Heart left ventricle (tissue), 16 donors: ENCODE data around the gene HS6ST1. TPM values are rescaled to one million over a fixed set of nuclear protein-coding genes. Genes with fewer than 3 reads are reported as not detected.

Experiments
- ATAC-seq, 4 donors: fragments of 200-7000 bp; cut with Tn5 transposase; one replicate each; pipeline ENCODE4 v1.9.1; 2020 to 2022; ENCODE audit warnings: moderate library complexity in 4 of 4, mild to moderate bottlenecking in 3 of 4, moderate number of reproducible peaks in 1 of 4
- DNase-seq, 5 donors: peaks; one replicate each; pipeline ENCODE4 v3.0.0-alpha.2; 2020
- H3K27ac ChIP-seq, 12 donors: fragments of 200-600 bp; sonication (generic) in 4 of 12; one replicate each; pipeline versions ENCODE4 v1.5.0 to v1.8.0; 2016 to 2022; ENCODE audit warnings: mild to moderate bottlenecking in 2 of 12
- H3K27me3 ChIP-seq, 9 donors: fragments of 200-600 bp; sonication (generic) in 2 of 9; one replicate each; pipeline versions ENCODE4 v1.5.1 to v1.8.0; 2016 to 2022; ENCODE audit warnings: mild to moderate bottlenecking in 3 of 9
- H3K36me3 ChIP-seq, 9 donors: fragments of 200-600 bp; sonication (generic) in 2 of 9; one replicate each; pipeline versions ENCODE4 v1.5.0 to v1.8.0; 2018 to 2022; ENCODE audit warnings: mild to moderate bottlenecking in 2 of 9
- H3K4me1 ChIP-seq, 12 donors: fragments of 200-600 bp; sonication (generic) in 4 of 12; one replicate each; pipeline versions ENCODE4 v1.5.0 to v1.8.0; 2016 to 2022; ENCODE audit warnings: mild to moderate bottlenecking in 3 of 12
- H3K4me3 ChIP-seq, 12 donors: fragments of 200-600 bp; sonication (generic) in 4 of 12; one replicate each; pipeline versions ENCODE4 v1.5.0 to v1.8.0; 2017 to 2022; ENCODE audit warnings: mild to moderate bottlenecking in 9 of 12, moderate library complexity in 4 of 12
- H3K9me3 ChIP-seq, 12 donors: fragments of 200-600 bp; sonication (generic) in 4 of 12; one replicate each; pipeline versions ENCODE4 v1.5.0 to v1.8.0; 2016 to 2022; ENCODE audit warnings: mild to moderate bottlenecking in 1 of 12
- POLR2A ChIP-seq, 2 donors: fragments of 450-650 bp; IDR thresholded peaks; one replicate each; pipeline ENCODE4 v1.6.1; 2017; ENCODE audit warnings: antibody characterized with exemption in 2 of 2, mild to moderate bottlenecking in 2 of 2, moderate library complexity in 2 of 2
- WGBS, 4 donors: extraction: QIAGEN DNeasy Blood & Tissue Kit in 2 of 4; methylation state at CpG; one replicate each; pipeline versions ENCODE4 v1.1.5 to v1.1.7; 2013 to 2018; 5-methylcytosine and 5-hydroxymethylcytosine counted together
- intact Hi-C, 10 donors: fragments of 100-400 bp; cut with DNase I; formaldehyde crosslinking; loops; one replicate each; pipeline versions ENCODE4 v1.11.1 to v1.14.2; 2022
- polyA plus RNA-seq, 2 donors: library from polyadenylated mRNA; stranded (reverse); fragments of 200-250 nt; gene quantifications; one replicate each; pipeline ENCODE4 v1.2.3, GENCODE V29; 2013
- total RNA-seq, 9 donors: library from RNA; depleted of rRNA in 2 of 9; stranded (reverse); fragments of >200 nt in 2 of 9; fragmentation: NEBNext Ultra II Directional in 3 of 9; extraction: Animal tissue kit (Norgen Biotek cat#: 25700) in 3 of 9; gene quantifications; one replicate each; pipeline versions ENCODE4 v1.1.0 to v1.2.4, GENCODE V29; 2016 to 2023
- TF ChIP-seq, protein P1 (sequence below), 12 donors: fragments of 200-600 bp; sonication (generic) in 4 of 12; IDR thresholded peaks; one replicate each; pipeline versions ENCODE4 v1.5.0 to v1.8.0; 2018 to 2022; ENCODE audit warnings: antibody characterized with exemption in 12 of 12, mild to moderate bottlenecking in 5 of 12
- donor health status: ischemic (EF 13 %, LVEDD 7.1; RV severe dilation, severe dysfunction).
- donor health status: healthy with polysubstance abuse.
- donor health status: DM: no; HTN: yes; CAD: no.
- donor health status: DM: no; HTN: no; CAD: no.
- donor health status: ischemic (EF 25% LVEDD 6.9; RV normal size, moderate dysfunction).
- donor health status: ischemic (EF 25% LVEDD 5.7; RV mildly dilated, moderate dysfunction).
- donor health status: healthy.
- donor health status: DM: yes; HTN: yes; CAD: no.
- donor health status: ischemic (EF 35%, LVEDD 5.7; RV mildly dilated, moderate dysfunction).
- donor health status: nonischemic (EF 11% LVEDD 7.7; RV severe dilation, severe dysfunction).
- donor health status: DM: yes; HTN: yes; CAD: no.
- donor health status: PGD.
- donor health status: ischemic (EF 29% LVEDD 5.4; RV normal size, mild dysfunction).
- donor health status: nonischemic (EF 23%, LVEDD 6.1; RV moderate dilation, normal function).

HS6ST1 gene
- total and polyA plus RNA-seq, 11 donors, result 15.6 to 87.3 (median 24.9) TPM

GRCh38 chr2:128310094-128310716 is 8.5 kb downstream of the HS6ST1 start:
- Histone ChIP-seq H3K27ac (peak overlapping the region in 1 of 12 donors; percentile 73), H3K4me1 (peaks cover 11 to 82% (median 45%) of the 10 kb centered on the region in 12 donors)
- peak in 3 of 5 donors; percentile 11 to 53 (median 14) for DNase-seq

DNA sequence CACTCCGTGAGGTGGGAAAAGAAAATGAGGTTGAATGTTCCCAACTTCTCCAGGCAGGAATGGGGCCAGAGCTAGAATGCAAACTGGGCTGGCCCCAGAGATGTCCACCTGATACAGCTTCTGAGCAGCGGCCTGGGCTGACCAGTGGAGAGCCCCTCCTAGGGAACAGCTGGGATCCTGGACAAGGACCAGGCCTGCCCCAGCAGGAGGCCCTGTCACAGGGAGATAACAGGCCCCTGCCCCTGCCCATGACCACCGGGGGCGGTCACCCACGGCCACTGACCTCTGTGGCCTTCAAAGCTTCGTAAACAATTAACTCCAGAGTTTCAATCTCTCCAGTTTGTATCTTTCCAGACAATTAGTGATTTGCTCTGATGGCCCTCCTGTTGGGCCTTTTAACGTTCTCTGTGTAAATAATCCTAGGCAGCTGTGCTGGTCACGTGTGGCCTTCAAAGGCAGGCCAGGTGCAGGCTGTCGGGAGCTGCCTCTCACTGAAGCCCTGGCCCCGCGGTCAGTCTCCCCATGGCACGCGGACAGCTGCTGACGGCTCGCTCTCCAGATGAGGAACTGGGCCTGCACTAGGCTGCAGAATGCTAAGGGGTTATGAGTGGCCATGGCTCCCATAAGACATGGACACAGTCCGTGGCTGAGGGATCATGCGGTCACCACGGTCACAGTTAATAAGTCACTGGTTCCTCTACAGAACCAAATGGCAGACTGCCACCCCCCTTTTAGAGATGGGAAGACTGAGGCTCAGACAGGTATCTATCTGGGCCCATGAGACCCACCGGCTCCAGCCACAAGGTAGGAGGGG is 9.2 kb downstream of the HS6ST1 start:
- H3K27me3 ChIP-seq, result no peaks in the 10 kb centered on the region
- H3K9me3 ChIP-seq, result no peaks in the 10 kb centered on the region
- peak in 2 of 4 donors; percentile 6 to 10 for ATAC-seq
- DNase-seq, result peak; percentile 27 to 75 (median 58)
- TF ChIP-seq, protein P1, sequence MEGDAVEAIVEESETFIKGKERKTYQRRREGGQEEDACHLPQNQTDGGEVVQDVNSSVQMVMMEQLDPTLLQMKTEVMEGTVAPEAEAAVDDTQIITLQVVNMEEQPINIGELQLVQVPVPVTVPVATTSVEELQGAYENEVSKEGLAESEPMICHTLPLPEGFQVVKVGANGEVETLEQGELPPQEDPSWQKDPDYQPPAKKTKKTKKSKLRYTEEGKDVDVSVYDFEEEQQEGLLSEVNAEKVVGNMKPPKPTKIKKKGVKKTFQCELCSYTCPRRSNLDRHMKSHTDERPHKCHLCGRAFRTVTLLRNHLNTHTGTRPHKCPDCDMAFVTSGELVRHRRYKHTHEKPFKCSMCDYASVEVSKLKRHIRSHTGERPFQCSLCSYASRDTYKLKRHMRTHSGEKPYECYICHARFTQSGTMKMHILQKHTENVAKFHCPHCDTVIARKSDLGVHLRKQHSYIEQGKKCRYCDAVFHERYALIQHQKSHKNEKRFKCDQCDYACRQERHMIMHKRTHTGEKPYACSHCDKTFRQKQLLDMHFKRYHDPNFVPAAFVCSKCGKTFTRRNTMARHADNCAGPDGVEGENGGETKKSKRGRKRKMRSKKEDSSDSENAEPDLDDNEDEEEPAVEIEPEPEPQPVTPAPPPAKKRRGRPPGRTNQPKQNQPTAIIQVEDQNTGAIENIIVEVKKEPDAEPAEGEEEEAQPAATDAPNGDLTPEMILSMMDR (IDR thresholded peaks at IDR 0.05), result no peak
- TF ChIP-seq POLR2A (IDR thresholded peaks at IDR 0.05), result no peak
- intact Hi-C loops, result loop anchor here in 9 of 10 donors (5.0 to 10.0 kb wide), 6 partner anchors 75 to 135 kb away; no protein-coding TSS in a partner anchor
- H3K27ac ChIP-seq, result peak overlapping the region in 2 of 12 donors; percentile 3 to 73
- H3K4me3 ChIP-seq, result no peak overlapping the region
- peaks cover 12 to 82% (median 50%) of the 10 kb centered on the region in 12 donors for H3K4me1 ChIP-seq
- WGBS, 4 donors, result 52 to 76% (median 64%) methylated on average over 19 of the region's 19 CpGs
- H3K36me3 ChIP-seq, result no peaks in the 10 kb centered on the region

More at GRCh38 chr2:128310094-128310716, 8.5 kb downstream of the HS6ST1 start:
- Histone ChIP-seq H3K27me3 (no peaks in the 10 kb centered on the region), H3K36me3 (no peaks in the 10 kb centered on the region), H3K9me3 (no peaks in the 10 kb centered on the region), H3K4me3 (no peak overlapping the region)
- TF ChIP-seq, protein P1 (IDR thresholded peaks at IDR 0.05), result no peak
- TF ChIP-seq POLR2A (IDR thresholded peaks at IDR 0.05), result no peak
- 95 to 96% (median 96%) methylated on average over 8 to 12 of the region's 12 CpGs for WGBS, 4 donors
- no peak for ATAC-seq
- intact Hi-C loops, result loop anchor here in 7 of 10 donors (5.0 to 10.0 kb wide), 6 partner anchors 75 to 135 kb away; no protein-coding TSS in a partner anchor

DNA sequence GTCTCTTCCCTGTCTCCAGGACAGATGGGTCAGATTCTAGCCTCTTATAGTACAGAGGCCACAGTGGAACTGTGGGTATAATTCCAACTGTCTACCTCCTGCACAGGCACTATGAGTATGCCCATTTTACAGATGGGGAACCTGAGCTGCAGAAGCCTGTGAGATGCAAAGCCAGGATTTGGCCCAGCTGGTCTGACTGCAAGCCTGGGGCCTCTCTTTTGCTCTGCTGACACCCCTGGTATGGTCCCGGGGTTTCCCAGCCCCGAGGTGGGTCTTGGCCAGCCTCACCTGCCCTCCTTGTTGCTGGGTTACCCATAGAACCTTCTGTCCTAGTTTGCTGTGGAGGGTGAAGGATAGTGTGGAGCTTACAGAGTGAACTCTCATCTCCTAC is 9.8 kb downstream of the HS6ST1 start:
- no peak overlapping the region for H3K4me3 ChIP-seq
- H3K27ac ChIP-seq, result peak overlapping the region in 1 of 12 donors; percentile 73
- H3K27me3 ChIP-seq, result no peaks in the 10 kb centered on the region
- 88 to 97% (median 93%) methylated on average over 2 of the region's 2 CpGs; no CpG with 5 or more reads in 1 of the 4 donors for WGBS, 4 donors
- peaks cover 12 to 81% (median 53%) of the 10 kb centered on the region in 12 donors for H3K4me1 ChIP-seq
- intact Hi-C loops, result loop anchor here in 2 of 10 donors (10.0 kb wide), 1 partner anchor 124 kb away; no protein-coding TSS in a partner anchor
- DNase-seq (peak in 1 of 5 donors; percentile 12), ATAC-seq (no peak)
- no peaks in the 10 kb centered on the region for H3K9me3 ChIP-seq
- TF ChIP-seq POLR2A (IDR thresholded peaks at IDR 0.05), result no peak
- TF ChIP-seq, protein P1 (IDR thresholded peaks at IDR 0.05), result no peak
- no peaks in the 10 kb centered on the region for H3K36me3 ChIP-seq
